ENCODE data around the gene TCP1. TPM values are rescaled to one million over a fixed set of nuclear protein-coding genes. Genes with fewer than 3 reads are reported as not detected.
"Not testable (repeated sequence)": the region's sequence is repeated elsewhere in the genome, so short reads cannot be mapped to it uniquely, and the experiment has no call there.

TCP1 gene
- total RNA-seq: 120 TPM

DNA sequence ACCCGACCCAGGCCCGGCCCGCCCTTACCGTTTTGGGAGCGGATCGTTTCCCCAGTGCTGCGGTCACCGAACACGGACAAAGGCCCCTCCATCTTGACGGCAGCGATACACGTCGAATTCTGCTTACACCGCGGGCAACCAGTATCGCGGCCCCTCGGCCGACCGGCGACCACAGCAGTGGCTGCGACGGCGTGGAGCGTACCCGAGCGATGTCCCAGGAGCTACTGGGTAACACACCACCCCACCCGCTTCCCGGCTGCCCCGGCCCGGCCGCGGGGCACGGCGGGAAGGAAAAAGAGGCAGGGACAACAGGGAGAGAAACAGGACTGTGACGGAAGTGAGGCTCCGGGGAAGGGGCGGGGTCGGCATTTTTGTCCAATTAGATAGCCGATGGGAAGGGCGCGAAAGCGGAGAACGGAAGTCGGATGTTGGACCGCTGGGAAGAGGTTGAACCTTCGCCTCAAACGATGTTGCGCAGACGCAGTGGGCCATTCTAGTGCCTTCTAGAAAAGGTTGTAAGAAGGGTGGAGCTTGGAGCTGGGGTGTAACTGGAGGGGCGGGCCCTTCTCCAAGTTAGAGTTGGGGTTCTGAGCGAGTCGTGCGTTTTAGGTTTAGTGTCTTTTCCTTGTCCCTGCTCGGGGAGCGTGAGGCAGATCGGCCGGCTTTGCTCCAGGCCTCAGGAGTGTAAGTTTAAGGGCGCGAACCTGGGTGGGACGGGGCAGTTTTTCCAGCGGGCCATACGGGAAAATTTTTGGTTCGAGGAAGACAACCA, at the start of gene TCP1:
TCP1 (minus strand) TSS at position 226 of the 772 bp plus-strand sequence; CDS start at position 92, 134 bp downstream.
- ATAC-seq: peak; percentile 95

- ATAC-seq: no peak
Observed at GRCh38 chr6:159838020-159838744, 48.8 kb upstream of the TCP1 start.

- no peak for ATAC-seq
Observed at GRCh38 chr6:159837511-159837910, 48.1 kb upstream of the TCP1 start.

GRCh38 chr6:159836718-159837490, 47.5 kb upstream of the TCP1 start:
- ATAC-seq: no peak

- ATAC-seq: no peak
Observed at GRCh38 chr6:159833997-159834603, 44.7 kb upstream of the TCP1 start.

GRCh38 chr6:159833556-159833955, 44.2 kb upstream of the TCP1 start:
- ATAC-seq: no peak

- peak; percentile 86 for ATAC-seq
Observed at GRCh38 chr6:159832946-159833345, 43.5 kb upstream of the TCP1 start.

DNA sequence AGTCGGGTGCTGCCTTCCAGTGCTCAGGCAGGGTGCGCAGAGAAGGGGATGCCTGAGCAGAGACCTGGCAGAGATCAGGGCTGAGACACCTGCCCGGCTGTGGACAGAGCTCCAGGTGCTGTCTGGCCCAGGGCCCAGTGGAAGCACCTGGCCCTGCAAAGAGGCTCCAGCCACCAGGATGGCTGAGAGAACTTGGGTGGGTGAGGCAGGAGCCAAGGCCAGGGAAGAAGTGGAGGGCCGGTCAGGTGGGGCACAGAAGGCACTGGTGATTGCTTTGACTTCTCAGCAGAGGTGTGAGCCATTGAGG, 41.9 kb upstream of the TCP1 start:
- ATAC-seq: no peak

GRCh38 chr6:159830501-159831372, 41.3 kb upstream of the TCP1 start:
- no peak for ATAC-seq

GRCh38 chr6:159829526-159829925, 40.1 kb upstream of the TCP1 start:
- ATAC-seq: no peak

DNA sequence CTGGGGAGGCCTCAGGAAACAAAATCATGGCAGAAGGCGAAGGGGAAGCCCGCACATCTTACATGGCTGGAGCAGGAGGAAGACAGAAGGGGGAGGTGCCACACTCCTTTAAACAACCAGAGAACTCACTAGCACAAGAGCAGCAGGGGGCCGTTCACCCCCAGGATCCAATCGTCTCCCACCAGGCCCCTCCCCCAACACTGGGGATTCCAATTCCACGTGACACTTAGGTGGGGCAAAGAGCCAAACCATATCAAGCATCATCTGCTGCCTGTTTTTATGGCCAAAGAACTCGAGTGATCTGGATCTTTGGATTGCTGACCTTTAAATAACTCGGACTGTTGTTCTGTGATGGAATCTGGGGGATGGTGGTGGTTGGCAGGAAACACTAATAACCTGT, 38.7 kb upstream of the TCP1 start:
- ATAC-seq: no peak

GRCh38 chr6:159826968-159827647, 37.7 kb upstream of the TCP1 start:
- ATAC-seq: no peak

DNA sequence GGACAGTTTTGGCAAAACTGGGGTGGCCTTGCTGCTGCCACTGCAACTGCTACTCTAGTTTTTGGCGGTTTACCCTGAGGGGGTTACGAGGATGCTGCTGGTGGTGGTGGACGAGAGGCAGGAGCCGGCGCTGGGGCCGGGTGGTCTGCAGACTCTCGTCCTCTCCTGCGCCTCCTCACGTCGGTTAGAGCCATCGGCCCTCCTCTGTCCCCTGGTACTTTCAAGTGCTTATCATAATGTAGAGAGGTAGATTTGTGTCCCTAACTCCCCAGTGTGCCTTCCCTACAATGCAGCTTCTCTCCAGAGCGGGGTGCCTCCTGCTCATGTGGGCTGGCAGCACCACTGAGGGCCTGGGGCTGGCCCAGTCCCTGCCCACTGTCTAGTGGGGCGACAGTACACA, 36.6 kb upstream of the TCP1 start:
- no peak for ATAC-seq

DNA sequence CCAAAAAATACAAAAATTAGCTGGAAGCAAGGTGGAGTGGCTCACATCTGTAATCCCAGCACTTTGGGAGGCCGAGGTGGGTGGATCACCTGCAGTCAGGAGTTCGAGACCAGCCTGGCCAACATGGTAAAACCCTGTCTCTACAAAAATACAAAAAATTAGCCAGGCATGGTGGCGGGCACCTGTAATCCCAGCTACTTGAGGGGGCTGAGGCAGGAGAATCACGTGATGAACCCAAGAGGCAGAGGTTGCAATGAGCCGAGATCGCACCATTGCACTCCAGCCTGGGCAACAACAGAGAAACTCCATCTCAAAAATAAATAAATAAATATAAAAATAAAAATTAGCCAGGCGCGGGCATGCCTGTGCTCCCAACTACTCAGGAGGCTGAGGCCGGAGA, 35.3 kb upstream of the TCP1 start:
- ATAC-seq: not testable (repeated sequence)

DNA sequence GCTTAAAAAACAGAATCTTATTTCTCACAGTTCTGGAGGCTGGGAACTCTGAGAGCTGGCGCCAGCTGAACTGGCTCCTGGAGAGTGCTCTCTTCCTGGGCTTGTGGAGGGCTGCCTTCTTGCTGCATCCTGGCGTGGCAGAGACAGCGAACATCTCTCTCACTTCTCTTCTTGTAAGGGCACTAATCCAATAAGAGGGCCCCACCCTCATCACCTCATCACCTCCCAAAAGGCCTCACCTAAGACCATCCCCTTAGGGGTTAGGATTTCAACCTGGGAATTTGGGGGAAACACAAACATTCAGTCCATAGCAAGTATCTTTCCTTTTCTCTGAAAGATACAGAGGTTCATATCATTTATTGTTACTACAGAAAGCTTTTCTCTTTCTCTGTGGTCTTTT, 34.6 kb upstream of the TCP1 start:
- no peak for ATAC-seq

DNA sequence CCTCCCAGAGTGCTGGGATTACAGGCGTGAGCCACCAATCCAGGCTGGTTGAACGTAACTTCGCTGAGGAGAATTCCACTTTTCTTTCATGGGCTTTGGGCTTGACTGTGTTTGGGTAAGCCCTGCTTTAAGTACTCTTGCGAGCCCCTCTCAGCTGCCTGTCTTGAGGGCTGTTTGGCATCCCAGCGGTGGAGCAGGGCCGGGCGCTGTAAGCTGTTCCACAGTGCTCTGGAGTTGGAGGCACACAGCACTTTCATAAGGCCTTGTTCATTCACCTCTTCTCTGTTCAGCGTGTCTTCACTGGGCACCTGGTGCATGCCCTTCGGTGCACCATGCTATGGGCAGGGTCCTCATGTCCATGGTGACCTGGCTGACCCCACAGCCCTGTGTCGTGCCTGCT, 32.3 kb upstream of the TCP1 start:
- no peak for ATAC-seq

DNA sequence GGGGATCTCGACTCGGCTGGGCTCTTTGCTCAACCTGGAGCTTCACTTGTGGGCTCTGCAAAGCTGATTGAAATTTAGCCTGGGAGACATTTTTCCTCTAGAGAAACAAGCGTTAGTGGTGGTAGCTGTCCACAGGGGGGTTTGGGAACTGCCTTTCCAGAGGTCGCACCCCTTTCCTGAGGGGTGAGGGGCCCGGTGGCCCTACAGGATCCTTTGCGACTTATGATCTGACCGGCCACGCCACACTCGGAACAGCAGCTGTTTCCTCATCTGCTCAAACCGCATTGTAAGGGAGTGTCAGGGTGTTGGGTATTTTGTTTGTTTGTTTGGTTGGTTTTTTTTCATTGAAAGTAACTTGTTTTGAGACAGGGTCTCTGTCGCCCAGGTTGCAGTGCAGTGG, 31.7 kb upstream of the TCP1 start:
- no peak for ATAC-seq

DNA sequence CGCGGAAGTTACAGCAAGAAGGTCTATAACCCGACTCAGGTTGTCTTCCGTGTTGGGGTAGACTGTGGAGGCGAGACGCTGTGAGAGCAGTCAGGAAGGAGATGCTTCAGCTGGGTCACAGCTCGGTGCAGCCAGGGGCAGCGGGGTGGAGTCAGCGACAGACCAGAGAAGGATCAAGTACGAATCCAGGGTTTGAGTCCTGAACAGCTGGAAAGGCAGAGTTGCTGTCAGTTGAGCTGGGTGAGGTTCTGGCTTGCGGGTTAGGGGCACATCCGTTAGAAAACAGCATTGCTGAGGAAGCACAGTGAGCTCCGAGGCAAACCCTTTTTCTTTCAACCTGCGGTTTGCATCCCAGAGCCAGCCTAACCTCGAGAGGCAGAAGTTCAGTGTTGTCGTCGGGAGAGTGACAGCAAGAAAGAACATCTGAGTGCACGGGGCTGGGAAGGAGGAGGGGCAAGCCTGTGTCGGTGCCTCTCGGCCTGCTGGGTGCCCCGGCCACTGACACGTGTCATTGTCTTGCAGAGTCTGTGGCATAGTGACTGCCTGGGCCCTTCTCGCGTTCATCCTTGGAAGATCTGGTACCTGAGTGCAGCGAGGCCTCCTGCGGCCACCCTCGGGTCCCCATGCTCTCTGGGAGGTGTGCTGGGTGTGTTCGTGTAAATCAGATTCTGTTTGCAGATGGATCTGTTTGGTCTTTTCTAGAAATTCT, 30.7 kb upstream of the TCP1 start:
- no peak for ATAC-seq

GRCh38 chr6:159819098-159819497, 29.7 kb upstream of the TCP1 start:
- no peak for ATAC-seq

DNA sequence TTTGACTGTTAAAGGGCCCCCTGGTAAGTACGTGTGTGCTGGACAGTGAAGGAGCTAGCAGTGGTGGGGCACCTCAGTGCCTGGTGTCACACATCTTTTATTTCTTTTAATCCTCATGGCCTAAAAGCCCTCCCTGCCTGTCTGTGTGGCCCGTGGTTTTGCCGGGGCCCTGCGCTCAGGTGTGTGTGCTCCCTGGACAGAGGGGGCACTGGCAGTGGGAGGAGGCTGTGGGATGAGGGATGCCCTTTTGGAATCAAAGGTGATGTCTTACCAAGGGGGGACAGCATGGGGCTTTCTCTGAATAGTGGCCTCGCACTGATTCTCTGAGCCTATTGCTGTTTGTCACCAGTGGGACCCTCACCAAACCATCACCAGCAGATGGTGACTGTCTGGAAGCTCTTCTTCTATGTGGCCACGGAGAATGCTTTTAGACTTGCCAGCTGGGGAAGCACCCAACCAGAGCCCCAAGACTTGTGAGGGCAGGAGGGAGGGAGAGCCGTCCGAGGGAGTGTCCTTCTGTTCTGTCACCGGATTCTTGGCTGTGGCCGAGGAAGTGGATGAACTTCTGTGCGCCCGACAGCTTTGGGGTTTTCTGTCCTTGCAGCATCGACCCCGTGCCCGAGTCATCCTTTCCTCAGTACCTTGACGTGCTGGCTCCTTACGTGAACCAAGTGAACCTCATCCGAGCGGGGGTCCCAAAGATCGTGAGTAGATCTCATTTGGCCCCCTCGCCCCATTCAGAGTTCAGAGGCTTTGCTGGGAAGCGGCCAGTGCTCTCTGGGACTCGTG, 28.7 kb upstream of the TCP1 start:
- ATAC-seq: no peak
